Measurements from ENCODE around the gene RYR1.
"Not testable (repeated sequence)": the region's sequence is repeated elsewhere in the genome, so short reads cannot be mapped to it uniquely, and the experiment has no call there.

The RYR1 gene

DNA sequence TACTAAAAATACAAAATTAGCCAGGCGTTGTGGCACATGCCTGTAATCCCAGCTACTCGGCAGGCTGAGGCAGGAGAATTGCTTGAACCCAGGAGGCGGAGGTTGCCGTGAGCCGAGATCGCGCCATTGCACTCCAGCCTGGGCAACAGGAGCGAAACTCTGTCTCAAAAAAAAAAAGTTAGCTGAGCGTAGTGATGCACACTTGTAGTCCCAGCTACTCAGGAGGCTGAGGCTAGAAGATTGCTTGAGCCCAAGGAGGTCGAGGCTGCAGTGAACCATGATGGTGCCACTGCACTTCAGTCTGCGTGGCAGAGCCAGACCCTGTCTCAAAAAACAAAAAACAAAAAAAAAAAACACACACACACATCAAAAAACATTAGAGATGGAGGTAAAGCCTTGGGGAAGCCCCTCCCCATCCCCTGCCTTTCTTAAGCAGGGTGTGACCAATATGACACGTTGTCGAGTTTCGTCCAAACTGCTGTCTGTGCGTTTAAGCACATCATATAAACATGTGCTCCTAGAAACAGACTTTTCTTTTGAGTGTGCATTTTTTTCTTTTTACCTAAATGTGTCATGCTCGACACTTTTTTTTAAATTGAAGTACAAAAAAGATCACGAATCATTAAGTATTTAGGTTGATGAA lies 6.3 kb upstream of the RYR1 start:
- not testable (repeated sequence) for DNase-seq (ENCODE audit: low spot score)

- DNase-seq (ENCODE audit: low spot score), result no peak
Measured at GRCh38 chr19:38429055-38429810, 4.3 kb upstream of the RYR1 start.

DNA sequence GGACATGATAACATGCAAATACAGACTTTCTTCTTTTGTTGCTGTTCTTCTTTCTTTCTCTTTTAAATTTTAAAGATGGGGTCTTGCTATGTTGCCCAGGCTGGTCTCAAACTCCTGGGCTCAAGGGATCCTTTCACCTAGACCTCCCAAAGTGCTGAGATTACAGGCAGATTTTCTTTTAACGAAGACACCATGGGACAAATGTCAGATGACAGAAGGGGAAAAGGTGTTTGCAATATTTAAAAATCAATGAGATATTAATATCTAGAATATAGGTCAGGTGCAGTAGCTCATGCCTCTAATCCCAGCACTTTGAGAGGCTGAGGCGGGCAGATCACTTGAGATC lies 3.7 kb upstream of the RYR1 start:
- no peak for DNase-seq (ENCODE audit: low spot score)

GRCh38 chr19:38430931-38431330 lies 2.6 kb upstream of the RYR1 start:
- DNase-seq (ENCODE audit: low spot score), result no peak

- no peak for DNase-seq (ENCODE audit: low spot score)
Measured at GRCh38 chr19:38434549-38435051, 1.1 kb downstream of the RYR1 start.

- DNase-seq (ENCODE audit: low spot score), result no peak
Measured at GRCh38 chr19:38437295-38437694, 3.8 kb downstream of the RYR1 start.

DNA sequence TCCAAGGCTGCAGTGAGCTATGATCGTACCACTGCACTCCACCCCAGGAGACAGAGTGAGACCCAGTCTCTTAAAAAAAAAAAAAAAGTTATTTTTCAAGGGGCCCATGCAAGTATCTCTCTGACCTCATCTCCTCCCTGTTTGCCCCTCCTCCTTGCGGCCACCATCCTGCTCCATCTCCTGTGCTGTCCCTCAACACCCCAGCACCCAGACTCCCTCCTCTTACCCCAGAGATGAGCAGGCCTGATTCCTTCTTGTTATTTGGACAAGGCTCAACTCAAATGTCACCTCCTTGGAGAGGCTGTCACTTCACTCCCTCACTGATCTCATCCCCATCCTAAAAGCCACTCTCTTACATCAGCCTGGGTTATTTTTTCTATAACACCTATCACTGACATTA lies 4.4 kb downstream of the RYR1 start:
- DNase-seq (ENCODE audit: low spot score), result no peak

DNA sequence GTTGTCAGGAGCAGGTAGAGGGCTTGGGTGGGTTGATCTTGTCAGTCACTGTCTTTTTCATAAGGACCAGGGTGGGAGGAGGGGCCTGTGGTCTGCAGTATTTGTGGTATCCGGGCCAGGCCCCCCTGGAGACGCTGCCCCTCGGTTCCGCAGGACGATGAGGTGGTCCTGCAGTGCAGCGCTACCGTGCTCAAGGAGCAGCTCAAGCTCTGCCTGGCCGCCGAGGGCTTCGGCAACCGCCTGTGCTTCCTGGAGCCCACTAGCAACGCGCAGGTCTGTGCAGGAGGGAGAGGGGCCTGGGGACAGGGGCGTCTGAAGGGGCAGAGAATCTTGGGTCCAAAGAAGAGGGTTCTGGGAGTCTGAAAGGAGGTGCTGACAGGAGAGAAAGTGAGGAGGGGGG lies 7.1 kb downstream of the RYR1 start:
- no peak for DNase-seq (ENCODE audit: low spot score)

DNA sequence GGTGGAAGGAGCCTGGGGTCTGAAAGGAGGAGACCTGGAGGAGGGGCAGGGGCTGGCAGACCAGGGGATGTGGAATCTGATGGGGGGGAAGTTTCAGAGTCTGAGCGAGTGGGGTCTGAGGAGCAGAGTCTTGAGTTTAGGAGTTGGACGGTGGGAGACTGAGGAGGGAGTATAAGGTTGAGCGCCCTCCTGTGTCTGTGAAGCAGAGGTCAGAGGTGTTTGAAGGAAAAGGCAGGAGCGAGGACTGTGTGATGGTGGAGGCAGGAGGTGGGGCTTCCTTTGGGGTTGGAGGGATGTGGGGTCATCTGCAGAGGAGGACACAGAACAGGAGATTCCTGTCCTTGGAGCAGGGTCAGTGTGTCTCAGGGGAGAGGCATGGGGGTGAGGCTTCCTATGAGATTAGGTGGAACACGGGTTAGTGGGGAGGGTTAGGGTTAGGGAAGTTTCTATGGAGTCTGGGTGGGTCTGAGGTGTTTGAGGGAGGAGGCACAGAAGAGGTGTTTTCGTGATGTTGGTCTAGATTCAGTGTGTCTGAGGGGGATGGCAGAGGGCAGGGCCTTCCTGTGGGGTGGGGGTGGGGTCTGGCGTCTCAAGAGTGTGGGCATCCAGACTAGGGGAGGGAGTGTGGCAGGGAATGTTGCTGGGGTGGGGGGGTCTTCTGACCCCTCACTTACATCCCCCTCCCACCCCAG lies 8.3 kb downstream of the RYR1 start:
- DNase-seq (ENCODE audit: low spot score), result no peak

DNA sequence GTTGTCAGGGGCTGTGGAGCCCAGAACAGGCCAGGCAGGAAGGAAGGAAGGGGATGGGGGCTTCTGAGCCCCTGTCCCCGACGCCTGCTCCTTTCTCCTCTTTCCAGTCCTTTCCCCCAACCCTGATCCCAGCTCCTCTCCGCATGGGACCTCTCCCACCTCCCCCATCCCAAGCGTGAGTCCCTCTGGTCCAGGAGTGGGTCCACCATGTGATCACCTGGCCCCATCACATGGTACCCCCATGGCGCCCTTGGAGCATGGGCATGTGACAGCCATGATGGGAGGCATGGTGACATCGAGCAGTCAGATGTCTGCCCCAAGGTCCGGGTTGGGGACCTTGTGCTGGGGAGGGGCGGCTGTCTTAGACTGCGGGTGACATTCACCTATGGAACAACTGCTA lies 9.2 kb downstream of the RYR1 start:
- no peak for DNase-seq (ENCODE audit: low spot score)

- DNase-seq (ENCODE audit: low spot score), result no peak
Measured at GRCh38 chr19:38443458-38443999, 10.0 kb downstream of the RYR1 start.

GRCh38 chr19:38444026-38444425 lies 10.5 kb downstream of the RYR1 start:
- DNase-seq (ENCODE audit: low spot score), result no peak

GRCh38 chr19:38445362-38445761 lies 11.9 kb downstream of the RYR1 start:
- DNase-seq (ENCODE audit: low spot score), result no peak

- no peak for DNase-seq (ENCODE audit: low spot score)
Measured at GRCh38 chr19:38448225-38448624, 14.7 kb downstream of the RYR1 start.

GRCh38 chr19:38449518-38449917 lies 16.0 kb downstream of the RYR1 start:
- DNase-seq (ENCODE audit: low spot score), result no peak

DNA sequence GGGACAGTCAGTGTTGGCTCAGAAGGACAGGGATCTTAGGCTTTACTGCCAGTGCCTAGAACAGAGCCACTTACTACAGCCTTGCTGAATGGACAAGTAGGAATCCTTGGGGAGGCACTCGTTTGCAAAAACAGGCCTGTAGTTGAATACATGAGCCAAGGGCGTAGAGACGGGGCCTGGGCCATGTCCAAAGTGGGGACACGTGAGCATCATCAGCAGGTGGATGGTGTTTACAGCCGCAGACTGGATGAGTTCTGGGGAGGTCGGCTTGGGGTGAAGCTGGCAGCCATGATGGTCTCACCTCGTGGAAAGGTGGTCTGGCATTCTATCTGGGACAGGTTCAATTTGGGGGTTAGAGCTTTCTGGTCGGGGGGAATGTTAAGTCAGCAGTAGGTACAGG lies 17.5 kb downstream of the RYR1 start:
- DNase-seq (ENCODE audit: low spot score), result no peak

DNA sequence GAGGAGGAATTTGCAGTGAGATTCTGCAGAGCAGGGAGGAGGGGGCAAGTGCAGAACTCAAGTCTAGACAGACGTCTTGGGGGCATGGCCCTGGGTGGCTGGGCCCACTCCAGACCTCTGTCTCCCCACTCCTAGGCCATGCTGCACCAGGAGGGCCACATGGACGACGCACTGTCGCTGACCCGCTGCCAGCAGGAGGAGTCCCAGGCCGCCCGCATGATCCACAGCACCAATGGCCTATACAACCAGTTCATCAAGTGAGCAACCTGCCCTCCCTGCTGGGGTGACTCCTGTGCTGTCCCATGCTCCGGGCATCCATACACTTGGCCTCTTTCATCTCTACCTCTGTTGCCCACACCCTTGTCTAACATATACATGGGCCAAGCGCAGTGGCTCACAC lies 18.1 kb downstream of the RYR1 start:
- no peak for DNase-seq (ENCODE audit: low spot score)

- peak; percentile 56 for DNase-seq (ENCODE audit: low spot score)
Measured at GRCh38 chr19:38452430-38453366, 19.2 kb downstream of the RYR1 start.

- no peak for DNase-seq (ENCODE audit: low spot score)
Measured at GRCh38 chr19:38453596-38453995, 20.1 kb downstream of the RYR1 start.

GRCh38 chr19:38455031-38455430 lies 21.5 kb downstream of the RYR1 start:
- no peak for DNase-seq (ENCODE audit: low spot score)

DNA sequence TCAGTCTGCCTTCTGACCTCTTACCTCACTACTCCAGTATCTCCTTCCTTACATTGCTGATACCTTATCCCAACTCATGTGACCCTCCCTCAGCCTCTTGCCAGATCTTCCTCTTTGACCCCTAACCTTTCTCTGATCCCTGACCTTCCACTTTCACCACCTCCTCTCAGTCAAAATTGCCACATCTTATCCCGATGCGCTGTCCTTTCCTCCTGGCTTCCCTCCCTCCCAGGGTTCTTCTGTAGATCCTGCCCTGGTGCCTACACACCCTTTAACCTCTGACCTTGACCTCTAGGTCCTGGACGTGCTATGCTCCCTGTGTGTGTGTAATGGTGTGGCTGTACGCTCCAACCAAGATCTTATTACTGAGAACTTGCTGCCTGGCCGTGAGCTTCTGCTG lies 23.7 kb downstream of the RYR1 start:
- no peak for DNase-seq (ENCODE audit: low spot score)

Measured in SW480 (cell line).